ENCODE data around the gene CSPG4.

DNA sequence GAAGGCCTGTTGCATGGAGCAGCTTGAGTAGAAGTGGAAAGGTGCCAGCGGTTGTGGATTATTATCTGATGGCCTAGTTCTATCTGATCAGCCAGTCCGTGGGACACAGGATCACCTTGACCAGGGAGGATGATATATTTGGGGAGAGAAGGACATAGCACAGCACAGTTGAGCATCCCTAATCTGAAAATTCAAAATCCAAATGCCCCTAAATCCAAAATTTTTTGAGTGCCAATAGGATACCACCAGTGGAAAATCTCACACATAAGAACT is 6.0 kb downstream of the CSPG4 start:
- no peak for TF ChIP-seq HNRNPK (IDR thresholded peaks at IDR 0.05; ENCODE audit: low read depth, low read length, poor library complexity, severe bottlenecking)
- TF ChIP-seq ZNF785 (CRISPR knock-in tag; IDR thresholded peaks at IDR 0.05) = no peak
- no peak for TF ChIP-seq ZNF124 (CRISPR knock-in tag; IDR thresholded peaks at IDR 0.05)
- TF ChIP-seq FOXK2 (conservative IDR thresholded peaks at IDR 0.05 in 1 of 2, IDR thresholded peaks at IDR 0.05 in 1 of 2; ENCODE audit: low read depth in 2 of 2) = no peak
- no peak for TF ChIP-seq ARNT (IDR thresholded peaks at IDR 0.05)
- no peak for TF ChIP-seq SIN3A (IDR thresholded peaks at IDR 0.05; ENCODE audit: borderline replicate concordance in 2 of 2, control insufficient read depth in 1 of 2, low read depth in 2 of 2, low read length in 2 of 2)
